HPDE6-E6E7 (cell line): ENCODE measurements around the gene CLIC4.
"Not testable (repeated sequence)": the region's sequence is repeated elsewhere in the genome, so short reads cannot be mapped to it uniquely, and the experiment has no call there.

ENCODE experiments used
- DNase-seq: peaks from one replicate; pipeline ENCODE4 v3.0.0; 2011; ENCODE audit warnings: missing footprints; ENCODE audit errors: extremely low spot score

Gene CLIC4

GRCh38 chr1:24744911-24745710 is at the start of gene CLIC4:
TSS of gene CLIC4 (plus strand) at chr1:24745447. CDS start at chr1:24745554, 107 bp downstream.
- peak; percentile 94 for DNase-seq

GRCh38 chr1:24696041-24696755 is 49.0 kb upstream of the CLIC4 start:
- no peak for DNase-seq

GRCh38 chr1:24696756-24697330 is 48.4 kb upstream of the CLIC4 start:
- DNase-seq, result no peak

- DNase-seq, result not testable (repeated sequence)
Observed at GRCh38 chr1:24697453-24698001, 47.7 kb upstream of the CLIC4 start.

GRCh38 chr1:24698326-24698725 is 46.9 kb upstream of the CLIC4 start:
- not testable (repeated sequence) for DNase-seq

GRCh38 chr1:24699628-24700027 is 45.6 kb upstream of the CLIC4 start:
- DNase-seq, result no peak

GRCh38 chr1:24702511-24703293 is 42.5 kb upstream of the CLIC4 start:
- DNase-seq, result no peak

- no peak for DNase-seq
Observed at GRCh38 chr1:24704411-24705259, 40.6 kb upstream of the CLIC4 start.

- peak; percentile 98 for DNase-seq
Observed at GRCh38 chr1:24705260-24706073, 39.8 kb upstream of the CLIC4 start.

- not testable (repeated sequence) for DNase-seq
Observed at GRCh38 chr1:24706074-24706389, 39.2 kb upstream of the CLIC4 start.

GRCh38 chr1:24707687-24708086 is 37.6 kb upstream of the CLIC4 start:
- no peak for DNase-seq

GRCh38 chr1:24708938-24709337 is 36.3 kb upstream of the CLIC4 start:
- DNase-seq, result no peak

- DNase-seq, result no peak
Observed at GRCh38 chr1:24709791-24710441, 35.3 kb upstream of the CLIC4 start.

- no peak for DNase-seq
Observed at GRCh38 chr1:24711329-24711728, 33.9 kb upstream of the CLIC4 start.

- DNase-seq, result no peak
Observed at GRCh38 chr1:24713176-24713575, 32.1 kb upstream of the CLIC4 start.

- DNase-seq, result no peak
Observed at GRCh38 chr1:24713736-24714135, 31.5 kb upstream of the CLIC4 start.

- DNase-seq, result no peak
Observed at GRCh38 chr1:24714859-24715520, 30.3 kb upstream of the CLIC4 start.

GRCh38 chr1:24715658-24716057 is 29.6 kb upstream of the CLIC4 start:
- DNase-seq, result no peak
